ENCODE data around the gene TSHZ2.

TSHZ2 gene

DNA sequence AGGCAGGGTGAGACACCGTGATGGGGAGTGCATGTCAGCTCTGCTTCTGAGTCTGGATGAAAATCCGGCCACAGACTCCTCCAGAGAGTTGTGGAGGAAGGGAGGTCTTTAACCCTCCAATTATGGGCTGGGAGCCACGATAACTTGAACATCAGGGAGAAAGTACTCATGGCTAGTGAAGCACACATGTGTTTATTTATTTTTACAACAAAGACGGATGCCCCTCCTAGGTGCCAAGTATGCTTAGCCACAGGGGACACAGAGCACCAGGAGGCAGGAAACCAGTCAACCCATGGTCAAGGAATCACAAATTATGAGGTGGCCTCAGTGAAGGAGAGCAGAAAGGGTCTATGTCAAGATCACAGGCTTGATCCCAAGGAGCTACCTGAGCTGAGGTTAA, 567.4 kb downstream of the TSHZ2 start:
- H3K27ac ChIP-seq, result no peak overlapping the region
- no peaks in the 10 kb centered on the region for H3K27me3 ChIP-seq (replicated peaks)
- TF ChIP-seq, protein P1, sequence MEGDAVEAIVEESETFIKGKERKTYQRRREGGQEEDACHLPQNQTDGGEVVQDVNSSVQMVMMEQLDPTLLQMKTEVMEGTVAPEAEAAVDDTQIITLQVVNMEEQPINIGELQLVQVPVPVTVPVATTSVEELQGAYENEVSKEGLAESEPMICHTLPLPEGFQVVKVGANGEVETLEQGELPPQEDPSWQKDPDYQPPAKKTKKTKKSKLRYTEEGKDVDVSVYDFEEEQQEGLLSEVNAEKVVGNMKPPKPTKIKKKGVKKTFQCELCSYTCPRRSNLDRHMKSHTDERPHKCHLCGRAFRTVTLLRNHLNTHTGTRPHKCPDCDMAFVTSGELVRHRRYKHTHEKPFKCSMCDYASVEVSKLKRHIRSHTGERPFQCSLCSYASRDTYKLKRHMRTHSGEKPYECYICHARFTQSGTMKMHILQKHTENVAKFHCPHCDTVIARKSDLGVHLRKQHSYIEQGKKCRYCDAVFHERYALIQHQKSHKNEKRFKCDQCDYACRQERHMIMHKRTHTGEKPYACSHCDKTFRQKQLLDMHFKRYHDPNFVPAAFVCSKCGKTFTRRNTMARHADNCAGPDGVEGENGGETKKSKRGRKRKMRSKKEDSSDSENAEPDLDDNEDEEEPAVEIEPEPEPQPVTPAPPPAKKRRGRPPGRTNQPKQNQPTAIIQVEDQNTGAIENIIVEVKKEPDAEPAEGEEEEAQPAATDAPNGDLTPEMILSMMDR (IDR thresholded peaks at IDR 0.05; ENCODE audit: low read depth, low read length, missing control alignments), result no peak
- in situ Hi-C loops (cut with HindIII; ENCODE audit: low pct_ligation_motif_present, low sequenced_read_pairs), result no loop called here
- H3K36me3 ChIP-seq (replicated peaks), result no peaks in the 10 kb centered on the region
- DNase-seq, result no peak
- no peak overlapping the region for H3K4me3 ChIP-seq (ENCODE audit: low read depth, low read length)
